ENCODE data around the gene LPCAT2. TPM values are rescaled to one million over a fixed set of nuclear protein-coding genes. Genes with fewer than 3 reads are reported as not detected.

Gene LPCAT2
- total and polyA plus RNA-seq, 2 of the 8 experiments (the other 6 are each of a cell fraction or from before 2014, with no cell fraction given) = 2.2 to 10.6 TPM

DNA sequence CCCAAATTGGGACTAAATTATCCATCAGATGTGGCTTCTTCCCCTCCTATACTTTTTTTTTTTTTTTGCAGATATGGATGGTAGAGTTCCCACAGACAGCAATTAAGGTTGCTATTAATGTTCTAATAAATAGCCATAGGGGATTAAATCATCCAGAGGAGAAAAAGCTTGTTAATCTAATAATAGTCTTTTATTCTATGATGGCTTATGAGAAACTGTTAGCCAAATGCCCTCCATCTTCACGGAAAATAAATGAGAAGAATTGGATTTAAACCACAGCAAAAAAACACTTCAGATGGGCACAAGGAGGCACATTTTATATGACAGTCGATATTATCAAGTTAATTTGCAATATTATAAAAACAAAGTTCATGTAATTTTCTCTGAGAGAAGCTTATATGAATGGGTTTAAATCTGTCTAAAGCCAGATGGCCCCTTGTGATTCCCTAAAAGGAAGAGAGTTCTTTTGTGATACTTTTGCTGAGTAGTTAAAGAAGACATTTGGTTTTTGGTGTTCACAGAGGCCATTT, 52.5 kb downstream of the LPCAT2 start:
- H4K5ac ChIP-seq (ENCODE audit: insufficient read length, low read depth, low read length) = no peak overlapping the region
- H4K8ac ChIP-seq (ENCODE audit: extremely low read depth, insufficient read depth, low read length) = no peak overlapping the region
- H3K23me2 ChIP-seq (ENCODE audit: low read depth, low read length) = no peaks in the 10 kb centered on the region
- H2BK15ac ChIP-seq (ENCODE audit: low read length) = no peak overlapping the region
- H3K4me2 ChIP-seq (ENCODE audit: insufficient read depth in 1 of 2, low read depth in 2 of 2, low read length in 2 of 2) = no peak overlapping the region
- no peak for FAIRE-seq
- no peak overlapping the region for H3K9ac ChIP-seq (replicated peaks in 1 of 4; ENCODE audit: extremely low read depth in 1 of 4, low read depth in 3 of 4, low read length in 3 of 4)
- H3K4me3 ChIP-seq (ENCODE audit: extremely low read depth in 1 of 4, insufficient read depth in 2 of 4, low read depth in 3 of 4, low read length in 4 of 4) = no peak overlapping the region
- ChIA-PET POLR2A (ENCODE audit: partially characterized antibody) (no interaction called here), CTCF (ENCODE audit: partially characterized antibody) (interaction anchor here (1.7 to 2.0 kb wide), 3 partner anchors 11 to 97 kb away, joined by 3 to 6 read pairs (median 4); no protein-coding TSS in a partner anchor)
- no peak overlapping the region for H2BK20ac ChIP-seq (ENCODE audit: low read length)
- no peaks in the 10 kb centered on the region for H3K79me2 ChIP-seq (ENCODE audit: control insufficient read depth in 1 of 2, insufficient read depth in 2 of 2, low read length in 2 of 2)
- no peak overlapping the region for H3K14ac ChIP-seq (ENCODE audit: insufficient read length)
- no peaks in the 10 kb centered on the region for H3K36me3 ChIP-seq (ENCODE audit: control insufficient read depth in 2 of 4, insufficient read depth in 4 of 4, low read length in 3 of 4)
- H3K4me1 ChIP-seq (replicated peaks in 1 of 4; ENCODE audit: control insufficient read depth in 3 of 4, insufficient read depth in 4 of 4, low read length in 3 of 4) = no peaks in the 10 kb centered on the region
- no peak overlapping the region for H3K56ac ChIP-seq (replicated peaks; ENCODE audit: insufficient read length, low read depth, low read length)
- WGBS, 2 experiments (ENCODE audit: extremely low coverage in 1 of 2, insufficient coverage in 1 of 2, insufficient read length in 1 of 2, insufficient replicate concordance in 2 of 2, low coverage in 1 of 2, low lambda C conversion rate in 2 of 2, missing lambda C conversion rate in 1 of 2) = 87% methylated on average over 2 of the region's 2 CpGs; no CpG with 5 or more reads in 1 of the 2 experiments
- no peak overlapping the region for H2AK5ac ChIP-seq (ENCODE audit: low read depth, low read length)
- H2BK5ac ChIP-seq (ENCODE audit: low read depth, low read length) = no peak overlapping the region
- no peak overlapping the region for H3K27ac ChIP-seq (ENCODE audit: low read depth, low read length)
- no peak overlapping the region for H3K18ac ChIP-seq (ENCODE audit: extremely low read depth, low read length)
- H3K23ac ChIP-seq (ENCODE audit: insufficient read length) = no peak overlapping the region
- H4K91ac ChIP-seq (replicated peaks; ENCODE audit: insufficient read length, low read length) = no peak overlapping the region
- H2BK12ac ChIP-seq (ENCODE audit: low read depth, low read length) = no peak overlapping the region
- DNase-seq (ENCODE audit: low read depth in 1 of 2, low spot score in 2 of 2) = no peak
- H2BK120ac ChIP-seq (replicated peaks; ENCODE audit: low read depth, low read length) = no peak overlapping the region
- H4K20me1 ChIP-seq (replicated peaks in 1 of 2; ENCODE audit: control insufficient read depth in 1 of 2, insufficient read depth in 2 of 2, low read length in 2 of 2) = no peaks in the 10 kb centered on the region
- H2AFZ ChIP-seq (ENCODE audit: low read length) = no peak overlapping the region
- H3K4ac ChIP-seq (replicated peaks; ENCODE audit: insufficient read length, low read depth, low read length) = no peak overlapping the region
- H3K79me1 ChIP-seq (ENCODE audit: low read depth, low read length) = no peaks in the 10 kb centered on the region
- no peaks in the 10 kb centered on the region for H3K27me3 ChIP-seq (replicated peaks in 1 of 4; ENCODE audit: control insufficient read depth in 3 of 4, extremely low read depth in 1 of 4, insufficient read depth in 3 of 4, low read length in 3 of 4)
- H3K9me3 ChIP-seq (ENCODE audit: insufficient read depth in 2 of 2, low read depth in 1 of 2, low read length in 1 of 2) = no peaks in the 10 kb centered on the region
- no peak for TF ChIP-seq NANOG (IDR thresholded peaks at IDR 0.05; ENCODE audit: insufficient read depth, low read depth, low read length, poor library complexity, severe bottlenecking)
- no peak for TF ChIP-seq BACH1 (IDR thresholded peaks at IDR 0.05; ENCODE audit: low read length)
- TF ChIP-seq, protein P1, sequence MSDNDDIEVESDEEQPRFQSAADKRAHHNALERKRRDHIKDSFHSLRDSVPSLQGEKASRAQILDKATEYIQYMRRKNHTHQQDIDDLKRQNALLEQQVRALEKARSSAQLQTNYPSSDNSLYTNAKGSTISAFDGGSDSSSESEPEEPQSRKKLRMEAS (IDR thresholded peaks at IDR 0.05) = no peak
- TF ChIP-seq SP1 (IDR thresholded peaks at IDR 0.05; ENCODE audit: low read depth, low read length) = no peak
- TF ChIP-seq RNF2 (IDR thresholded peaks at IDR 0.05; ENCODE audit: borderline replicate concordance, low read depth, low read length, missing control alignments, poor library complexity, severe bottlenecking) = no peak
- TF ChIP-seq MAFK (IDR thresholded peaks at IDR 0.05; ENCODE audit: low read depth, low read length) = no peak
- TF ChIP-seq NRF1 (IDR thresholded peaks at IDR 0.05; ENCODE audit: low read depth, low read length) = no peak
- TF ChIP-seq CBX5 (IDR thresholded peaks at IDR 0.05; ENCODE audit: low read depth, low read length) = no peak
- TF ChIP-seq TEAD4 (IDR thresholded peaks at IDR 0.05; ENCODE audit: low read depth, low read length) = no peak
- no peak for TF ChIP-seq CEBPB (IDR thresholded peaks at IDR 0.05; ENCODE audit: low read depth, low read length)
- no peak for TF ChIP-seq ATF2 (IDR thresholded peaks at IDR 0.05; ENCODE audit: low read length)
